ENCODE results near the gene C10orf143. TPM values are rescaled to one million over a fixed set of nuclear protein-coding genes. Genes with fewer than 3 reads are reported as not detected.

C10orf143 gene
- total RNA-seq, 4 donors from 2014 or later, result 1.1 to 4.9 (median 1.4) TPM

DNA sequence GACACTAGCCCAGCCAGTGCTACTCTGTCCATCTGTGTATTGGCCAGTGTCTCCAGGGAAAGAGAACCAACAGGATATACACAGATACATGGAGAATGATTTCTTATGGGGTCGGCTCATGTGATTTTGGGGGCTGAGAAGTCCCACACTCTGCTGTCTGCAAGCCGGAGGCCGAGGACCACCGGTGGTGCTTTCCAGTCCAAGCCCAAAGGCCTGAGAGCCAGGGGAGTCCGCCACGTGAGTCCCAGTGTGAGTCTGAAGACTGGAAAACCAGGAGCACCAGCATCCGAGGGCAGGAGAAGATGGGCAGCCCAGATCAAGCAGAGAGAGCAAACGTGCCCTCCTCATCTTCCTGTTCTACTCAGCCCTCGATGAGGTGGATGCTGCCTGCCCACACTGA, 71.5 kb downstream of the C10orf143 start:
- TF ChIP-seq, protein P1, sequence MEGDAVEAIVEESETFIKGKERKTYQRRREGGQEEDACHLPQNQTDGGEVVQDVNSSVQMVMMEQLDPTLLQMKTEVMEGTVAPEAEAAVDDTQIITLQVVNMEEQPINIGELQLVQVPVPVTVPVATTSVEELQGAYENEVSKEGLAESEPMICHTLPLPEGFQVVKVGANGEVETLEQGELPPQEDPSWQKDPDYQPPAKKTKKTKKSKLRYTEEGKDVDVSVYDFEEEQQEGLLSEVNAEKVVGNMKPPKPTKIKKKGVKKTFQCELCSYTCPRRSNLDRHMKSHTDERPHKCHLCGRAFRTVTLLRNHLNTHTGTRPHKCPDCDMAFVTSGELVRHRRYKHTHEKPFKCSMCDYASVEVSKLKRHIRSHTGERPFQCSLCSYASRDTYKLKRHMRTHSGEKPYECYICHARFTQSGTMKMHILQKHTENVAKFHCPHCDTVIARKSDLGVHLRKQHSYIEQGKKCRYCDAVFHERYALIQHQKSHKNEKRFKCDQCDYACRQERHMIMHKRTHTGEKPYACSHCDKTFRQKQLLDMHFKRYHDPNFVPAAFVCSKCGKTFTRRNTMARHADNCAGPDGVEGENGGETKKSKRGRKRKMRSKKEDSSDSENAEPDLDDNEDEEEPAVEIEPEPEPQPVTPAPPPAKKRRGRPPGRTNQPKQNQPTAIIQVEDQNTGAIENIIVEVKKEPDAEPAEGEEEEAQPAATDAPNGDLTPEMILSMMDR (IDR thresholded peaks at IDR 0.05; ENCODE audit: low read depth), result no peak

DNA sequence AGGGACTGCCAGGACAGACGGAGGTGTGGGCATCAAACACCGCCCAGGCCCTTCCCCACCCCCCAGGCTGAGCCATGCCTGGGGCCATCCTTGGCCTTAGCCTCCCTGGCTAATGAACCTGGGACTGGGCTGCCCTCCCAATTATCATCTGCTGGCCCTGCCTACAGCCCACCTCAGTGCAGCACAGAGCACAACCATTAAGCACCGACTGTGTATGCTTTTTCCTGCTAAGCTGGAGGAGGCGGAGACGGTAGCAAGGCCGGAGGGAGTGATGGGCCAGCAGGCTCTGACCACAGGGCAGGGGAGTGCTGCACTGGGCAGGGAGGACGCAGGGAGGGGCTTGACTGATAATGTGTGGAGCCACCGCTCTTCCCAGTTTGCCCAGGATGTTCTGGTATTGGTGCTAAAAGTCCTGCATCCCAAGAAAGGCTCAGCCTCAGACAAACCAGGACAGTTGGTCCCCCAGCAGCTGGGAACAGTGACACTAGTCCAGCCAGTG, 72.0 kb downstream of the C10orf143 start:
- TF ChIP-seq, protein P1 (IDR thresholded peaks at IDR 0.05; ENCODE audit: low read depth), result no peak

DNA sequence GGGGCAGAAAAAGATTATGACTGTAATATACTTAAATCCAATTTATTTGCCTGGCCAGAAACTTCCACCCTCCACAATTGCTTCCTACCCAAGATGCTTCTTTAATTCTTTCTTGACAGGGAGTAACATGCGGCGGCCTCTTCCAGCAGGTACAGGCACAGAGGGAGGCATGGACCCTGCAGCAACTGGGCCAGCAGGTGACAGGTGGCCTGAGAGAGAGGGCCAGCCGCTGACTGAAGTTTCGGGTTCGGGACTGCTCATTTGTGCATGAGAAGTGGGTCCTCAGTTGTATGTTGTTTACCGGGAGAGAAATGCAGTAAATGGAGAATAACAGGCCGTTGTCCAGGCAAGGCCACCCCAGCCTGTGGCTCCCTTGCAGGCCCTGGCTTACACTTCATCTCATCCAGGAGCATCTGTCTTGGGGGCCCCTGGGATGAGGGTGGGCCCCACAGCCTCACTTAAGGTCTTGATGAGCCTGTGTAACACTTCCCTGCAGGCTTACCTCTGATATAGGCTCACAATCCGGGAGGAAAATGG, 72.5 kb downstream of the C10orf143 start:
- TF ChIP-seq, protein P1 (IDR thresholded peaks at IDR 0.05; ENCODE audit: low read depth), result no peak

DNA sequence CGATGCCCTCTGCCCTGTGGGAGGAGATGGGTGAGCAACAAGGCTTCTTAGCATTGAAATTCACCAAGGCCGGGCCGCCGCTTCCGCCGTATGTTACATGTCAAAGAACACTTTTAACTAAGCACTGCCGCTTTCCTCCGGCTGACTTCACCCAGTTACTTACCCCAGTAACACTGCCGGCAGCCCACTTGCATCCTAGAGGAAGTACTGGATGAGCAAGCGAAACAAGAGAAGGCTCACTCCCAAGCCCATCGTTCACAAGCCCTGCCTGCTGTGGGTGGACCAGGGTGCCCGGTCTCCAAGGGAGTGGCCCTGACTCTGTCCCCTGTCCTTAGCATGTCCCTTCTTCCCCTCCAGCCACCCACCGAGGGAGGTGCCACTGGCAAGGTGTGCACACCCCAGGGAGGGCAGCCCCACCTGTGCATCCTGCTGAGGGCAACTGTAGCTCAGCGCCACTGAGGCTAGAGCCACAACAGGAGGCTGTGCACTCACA, 73.4 kb downstream of the C10orf143 start:
- TF ChIP-seq, protein P1 (IDR thresholded peaks at IDR 0.05; ENCODE audit: low read depth), result no peak

GRCh38 chr10:130036296-130037065, 74.1 kb downstream of the C10orf143 start:
- TF ChIP-seq, protein P1 (IDR thresholded peaks at IDR 0.05; ENCODE audit: low read depth), result no peak

- TF ChIP-seq, protein P1 (IDR thresholded peaks at IDR 0.05; ENCODE audit: low read depth), result no peak
Measured at GRCh38 chr10:130029209-130029608, 81.4 kb downstream of the C10orf143 start.

- TF ChIP-seq, protein P1 (IDR thresholded peaks at IDR 0.05; ENCODE audit: low read depth), result no peak
Measured at GRCh38 chr10:130028465-130028819, 82.2 kb downstream of the C10orf143 start.
